Glutamatergic neuron (in vitro differentiated cells): ENCODE data around the gene UNCX. TPM values are rescaled to one million over a fixed set of nuclear protein-coding genes. Genes with fewer than 3 reads are reported as not detected.

Source experiments
- DNase-seq: peaks from one replicate; pipeline ENCODE4 v3.0.0; 2022
- H3K27ac Mint-ChIP-seq: one replicate; pipeline ENCODE4 v1.8.0; 2020; ENCODE audit warnings: mild to moderate bottlenecking, mixed read lengths, inconsistent platforms; ENCODE audit not compliant: unreplicated experiment
- H3K27me3 Mint-ChIP-seq: one replicate; pipeline ENCODE4 v1.8.0; 2020; ENCODE audit warnings: mild to moderate bottlenecking, moderate library complexity, mixed read lengths, inconsistent platforms; ENCODE audit not compliant: unreplicated experiment
- H3K36me3 Mint-ChIP-seq: one replicate; pipeline ENCODE4 v1.8.0; 2020; ENCODE audit warnings: mild to moderate bottlenecking, mixed read lengths, inconsistent platforms; ENCODE audit not compliant: unreplicated experiment
- H3K4me1 Mint-ChIP-seq: one replicate; pipeline ENCODE4 v1.8.0; 2020; ENCODE audit warnings: mild to moderate bottlenecking, low read depth, mixed read lengths, inconsistent platforms; ENCODE audit not compliant: unreplicated experiment
- H3K4me3 Mint-ChIP-seq: one replicate; pipeline ENCODE4 v1.8.0; 2020; ENCODE audit warnings: mild to moderate bottlenecking, mixed read lengths, inconsistent platforms; ENCODE audit not compliant: unreplicated experiment
- H3K9me3 Mint-ChIP-seq: one replicate; pipeline ENCODE4 v1.8.0; 2020; ENCODE audit warnings: mild to moderate bottlenecking, moderate library complexity, mixed read lengths, inconsistent platforms; ENCODE audit not compliant: unreplicated experiment
- total RNA-seq: library from RNA; stranded (reverse); fragmentation: NEBNext Ultra II Directional; extraction: Animal tissue kit (Norgen Biotek cat#: 25700); gene quantifications from one replicate; pipeline ENCODE4 v1.2.1, GENCODE V29; 2021; ENCODE audit not compliant: unreplicated experiment
- TF ChIP-seq, protein P1 (sequence below): fragments of 200-600 bp; sonication (generic); IDR thresholded peaks from one replicate; pipeline ENCODE4 v1.5.0; 2021; ENCODE audit not compliant: partially characterized antibody, unreplicated experiment

Gene UNCX
- total RNA-seq, 1 donor from 2014 or later = 106 TPM

DNA sequence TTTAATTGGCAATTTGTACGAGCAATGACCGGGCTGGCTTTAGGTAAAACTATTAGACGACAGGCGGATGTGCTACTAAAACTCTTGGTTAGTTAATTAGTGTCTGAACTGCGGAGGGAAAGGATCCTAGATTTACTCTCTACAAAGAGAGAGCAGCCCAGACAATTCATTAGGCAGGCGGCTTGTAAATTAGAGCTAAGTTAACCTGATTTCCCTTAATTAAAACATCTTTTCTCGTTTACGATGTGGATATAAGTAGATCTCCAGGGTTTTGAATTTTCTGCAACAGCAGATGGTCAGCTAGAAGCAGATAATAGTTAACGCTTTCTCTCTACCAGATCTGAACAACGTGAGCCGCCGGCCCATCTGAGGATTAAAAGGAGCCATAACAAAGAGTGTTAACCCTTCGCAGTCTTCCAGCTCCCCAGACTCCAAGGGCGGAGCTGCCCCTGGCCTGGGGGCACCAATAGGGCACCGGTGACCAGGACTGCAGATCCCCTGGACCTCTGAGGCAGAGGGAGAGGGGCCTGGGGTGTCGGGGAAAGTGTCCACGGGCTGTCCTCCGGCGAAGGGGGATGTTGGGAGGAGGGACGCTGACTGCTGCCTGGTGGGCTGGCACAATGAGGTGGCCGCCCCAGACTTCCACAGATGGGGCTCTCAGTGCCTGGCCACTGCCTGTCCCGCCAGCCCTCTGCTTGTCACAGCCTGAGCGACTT, 6.3 kb upstream of the UNCX start:
- peaks cover 39% of the 10 kb centered on the region for H3K4me1 Mint-ChIP-seq
- H3K4me3 Mint-ChIP-seq = peak overlapping the region; percentile 50
- H3K9me3 Mint-ChIP-seq = peaks cover 22% of the 10 kb centered on the region
- H3K36me3 Mint-ChIP-seq = no peaks in the 10 kb centered on the region
- TF ChIP-seq, protein P1, sequence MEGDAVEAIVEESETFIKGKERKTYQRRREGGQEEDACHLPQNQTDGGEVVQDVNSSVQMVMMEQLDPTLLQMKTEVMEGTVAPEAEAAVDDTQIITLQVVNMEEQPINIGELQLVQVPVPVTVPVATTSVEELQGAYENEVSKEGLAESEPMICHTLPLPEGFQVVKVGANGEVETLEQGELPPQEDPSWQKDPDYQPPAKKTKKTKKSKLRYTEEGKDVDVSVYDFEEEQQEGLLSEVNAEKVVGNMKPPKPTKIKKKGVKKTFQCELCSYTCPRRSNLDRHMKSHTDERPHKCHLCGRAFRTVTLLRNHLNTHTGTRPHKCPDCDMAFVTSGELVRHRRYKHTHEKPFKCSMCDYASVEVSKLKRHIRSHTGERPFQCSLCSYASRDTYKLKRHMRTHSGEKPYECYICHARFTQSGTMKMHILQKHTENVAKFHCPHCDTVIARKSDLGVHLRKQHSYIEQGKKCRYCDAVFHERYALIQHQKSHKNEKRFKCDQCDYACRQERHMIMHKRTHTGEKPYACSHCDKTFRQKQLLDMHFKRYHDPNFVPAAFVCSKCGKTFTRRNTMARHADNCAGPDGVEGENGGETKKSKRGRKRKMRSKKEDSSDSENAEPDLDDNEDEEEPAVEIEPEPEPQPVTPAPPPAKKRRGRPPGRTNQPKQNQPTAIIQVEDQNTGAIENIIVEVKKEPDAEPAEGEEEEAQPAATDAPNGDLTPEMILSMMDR = no peak
- H3K27me3 Mint-ChIP-seq = peaks cover 9% of the 10 kb centered on the region
- H3K27ac Mint-ChIP-seq = peak overlapping the region; percentile 88
- peak; percentile 72 for DNase-seq

DNA sequence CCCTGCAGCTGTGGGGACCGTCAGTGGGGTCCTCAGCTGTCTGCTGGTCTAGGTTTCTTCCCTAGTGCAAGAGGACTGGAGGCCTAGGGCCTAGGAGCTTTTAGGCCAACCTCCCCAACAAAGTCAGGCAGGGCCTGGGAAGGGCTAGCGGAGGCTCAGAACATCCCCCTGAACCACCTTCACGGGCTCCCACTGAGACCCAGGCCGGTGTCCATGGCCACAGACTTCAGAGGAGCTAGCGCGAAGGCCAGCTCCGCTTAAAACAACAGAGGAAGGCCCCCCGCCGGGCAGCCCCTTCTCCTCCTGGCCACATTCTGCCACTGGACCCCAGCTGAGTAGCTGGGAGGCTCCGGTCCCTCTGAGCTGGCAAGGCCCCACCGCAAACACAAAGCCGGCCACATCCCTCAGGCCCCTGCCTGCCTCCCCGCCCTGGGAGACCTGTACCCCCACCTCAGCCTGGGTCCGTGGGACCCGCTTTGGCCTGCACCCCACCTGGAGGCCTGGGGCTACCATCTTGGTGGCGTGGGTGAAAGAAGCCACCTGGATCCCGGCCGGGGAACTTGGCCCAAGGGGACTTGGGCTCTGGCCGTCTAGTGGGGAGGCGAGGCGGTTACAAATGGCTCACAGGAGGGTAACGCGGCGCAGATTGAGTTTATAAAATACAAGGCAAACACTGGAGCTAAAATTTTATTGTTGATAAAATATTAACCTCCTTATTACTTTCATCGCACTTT, 5.4 kb upstream of the UNCX start:
- Mint-ChIP-seq H3K27me3 (peaks cover 13% of the 10 kb centered on the region), H3K4me3 (peak overlapping the region; percentile 82), H3K36me3 (no peaks in the 10 kb centered on the region), H3K27ac (peak overlapping the region; percentile 88), H3K4me1 (peaks cover 41% of the 10 kb centered on the region), H3K9me3 (peaks cover 28% of the 10 kb centered on the region)
- TF ChIP-seq, protein P1 = no peak
- DNase-seq = no peak

DNA sequence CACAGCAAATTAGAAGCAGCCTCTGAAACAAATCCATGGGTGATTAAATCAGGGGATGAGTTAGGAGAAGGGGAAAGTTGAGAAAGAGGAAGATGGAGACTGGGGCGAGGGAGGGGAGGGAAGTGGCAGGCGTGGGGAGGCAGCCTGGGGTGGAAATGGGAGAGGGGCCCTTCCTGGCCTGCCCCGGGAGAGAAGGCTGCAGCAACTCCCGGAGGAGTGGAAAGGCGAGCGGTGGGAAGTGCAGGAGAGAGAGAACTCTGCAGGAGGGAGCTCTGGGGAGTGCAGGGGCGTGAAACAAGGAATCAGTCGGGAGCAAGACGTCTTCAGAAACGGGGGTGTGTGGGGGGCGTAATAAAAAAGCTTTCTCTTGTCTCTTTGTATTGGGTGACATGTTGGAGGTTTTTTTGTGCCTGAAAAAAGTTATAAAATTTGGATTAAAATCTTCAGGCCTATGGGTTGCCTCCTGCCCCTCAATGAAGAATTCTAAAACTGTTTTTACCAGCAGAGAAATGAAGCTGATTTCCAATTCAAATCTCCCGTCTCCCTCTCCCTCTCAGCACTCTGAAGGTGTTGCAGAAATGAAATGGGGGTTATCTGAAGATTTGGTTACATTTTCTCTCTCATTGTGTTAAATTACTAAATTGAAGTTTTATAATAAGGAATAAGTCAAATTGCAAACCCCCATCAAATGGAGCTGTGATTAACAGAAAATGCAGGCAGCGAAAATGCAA, 4.7 kb upstream of the UNCX start:
- TF ChIP-seq, protein P1 = no peak
- Mint-ChIP-seq H3K4me3 (peak overlapping the region; percentile 82), H3K27me3 (peaks cover 14% of the 10 kb centered on the region), H3K9me3 (peaks cover 28% of the 10 kb centered on the region), H3K4me1 (peaks cover 39% of the 10 kb centered on the region), H3K27ac (peak overlapping the region; percentile 79), H3K36me3 (no peaks in the 10 kb centered on the region)
- DNase-seq = no peak

DNA sequence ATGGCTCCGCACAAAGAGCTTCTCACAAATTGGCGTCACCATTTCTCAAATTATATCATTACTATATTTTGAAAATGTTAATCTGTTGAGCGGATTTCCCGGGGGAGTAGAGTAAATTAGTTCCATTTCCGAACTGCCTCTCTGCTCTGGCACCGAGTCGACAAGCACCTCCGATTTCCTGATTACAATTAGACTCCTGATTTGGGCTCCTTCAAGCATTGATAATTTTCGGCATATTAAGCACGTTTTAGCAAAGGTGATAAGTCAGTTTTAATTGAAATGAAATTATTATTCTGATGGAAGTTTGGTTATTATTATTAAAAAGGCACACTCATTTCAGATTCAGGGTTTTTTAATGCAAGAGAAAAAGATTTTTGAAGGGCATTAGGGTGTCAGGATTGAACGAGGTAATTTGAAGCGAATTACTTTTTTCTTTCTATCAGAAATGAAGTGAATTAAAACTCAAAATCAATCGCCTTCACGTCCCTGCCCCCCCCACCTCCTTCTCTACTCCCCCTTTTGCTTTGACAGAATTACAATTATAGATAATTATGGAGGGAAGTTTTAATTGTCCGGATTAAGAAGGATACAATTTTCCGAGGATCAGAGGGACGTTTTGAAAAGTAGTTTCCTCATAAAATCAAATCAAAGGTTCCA, 4.0 kb upstream of the UNCX start:
- H3K27me3 Mint-ChIP-seq = peaks cover 11% of the 10 kb centered on the region
- peak overlapping the region; percentile 79 for H3K27ac Mint-ChIP-seq

More for the DNA sequence above, 4.0 kb upstream of the UNCX start:
- peak overlapping the region; percentile 82 for H3K4me3 Mint-ChIP-seq
- DNase-seq = no peak
- TF ChIP-seq, protein P1 = no peak
- H3K4me1 Mint-ChIP-seq = peaks cover 39% of the 10 kb centered on the region
- peaks cover 28% of the 10 kb centered on the region for H3K9me3 Mint-ChIP-seq
- H3K36me3 Mint-ChIP-seq = no peaks in the 10 kb centered on the region
